ENCODE results near the gene YPEL1. TPM values are rescaled to one million over a fixed set of nuclear protein-coding genes. Genes with fewer than 3 reads are reported as not detected.
"Not testable (repeated sequence)": the region's sequence is repeated elsewhere in the genome, so short reads cannot be mapped to it uniquely, and the experiment has no call there.

YPEL1 gene
- total RNA-seq, 4 donors from 2014 or later: 1.5 to 5.1 (median 2.4) TPM

- no peak overlapping the region for H3K27ac ChIP-seq
- H3K27me3 ChIP-seq: no peaks in the 10 kb centered on the region
- 89% methylated on average over 12 of the region's 12 CpGs for WGBS
- DNase-seq (ENCODE audit: low spot score in 2 of 2): no peak
- no peaks in the 10 kb centered on the region for H3K9me3 ChIP-seq
- no peak for TF ChIP-seq EP300 (IDR thresholded peaks at IDR 0.05)
- no peak for TF ChIP-seq POLR2A (IDR thresholded peaks at IDR 0.05)
- TF ChIP-seq CTCF (IDR thresholded peaks at IDR 0.05): no peak
- TF ChIP-seq POLR2AphosphoS5 (IDR thresholded peaks at IDR 0.05): no peak
- no peaks in the 10 kb centered on the region for H3K4me1 ChIP-seq
- no peak overlapping the region for H3K4me3 ChIP-seq
- no peaks in the 10 kb centered on the region for H3K36me3 ChIP-seq
Measured at GRCh38 chr22:21728270-21728669, 7.3 kb downstream of the YPEL1 start.

- no peaks in the 10 kb centered on the region for H3K27me3 ChIP-seq
- H3K4me3 ChIP-seq: no peak overlapping the region
- H3K9me3 ChIP-seq: no peaks in the 10 kb centered on the region
- 93% methylated on average over 10 of the region's 10 CpGs for WGBS
- no peaks in the 10 kb centered on the region for H3K36me3 ChIP-seq
- no peak overlapping the region for H3K27ac ChIP-seq
- DNase-seq (ENCODE audit: low spot score in 2 of 2): no peak
- no peaks in the 10 kb centered on the region for H3K4me1 ChIP-seq
- TF ChIP-seq POLR2A (IDR thresholded peaks at IDR 0.05) (no peak), EP300 (IDR thresholded peaks at IDR 0.05) (no peak), POLR2AphosphoS5 (IDR thresholded peaks at IDR 0.05) (no peak), CTCF (IDR thresholded peaks at IDR 0.05) (no peak)
Measured at GRCh38 chr22:21727768-21728167, 7.8 kb downstream of the YPEL1 start.

GRCh38 chr22:21727159-21727558 lies 8.4 kb downstream of the YPEL1 start:
- Histone ChIP-seq H3K4me1 (no peaks in the 10 kb centered on the region), H3K36me3 (no peaks in the 10 kb centered on the region), H3K4me3 (no peak overlapping the region), H3K27ac (no peak overlapping the region), H3K9me3 (no peaks in the 10 kb centered on the region), H3K27me3 (no peaks in the 10 kb centered on the region)
- DNase-seq (ENCODE audit: low spot score in 2 of 2): no peak
- no peak for TF ChIP-seq POLR2A (IDR thresholded peaks at IDR 0.05)
- TF ChIP-seq CTCF (IDR thresholded peaks at IDR 0.05): no peak
- TF ChIP-seq POLR2AphosphoS5 (IDR thresholded peaks at IDR 0.05): no peak
- TF ChIP-seq EP300 (IDR thresholded peaks at IDR 0.05): no peak
- 77% methylated on average over 4 of the region's 4 CpGs for WGBS

GRCh38 chr22:21726650-21727049 lies 8.9 kb downstream of the YPEL1 start:
- Histone ChIP-seq H3K4me1 (no peaks in the 10 kb centered on the region), H3K27me3 (no peaks in the 10 kb centered on the region), H3K4me3 (no peak overlapping the region), H3K36me3 (no peaks in the 10 kb centered on the region), H3K27ac (no peak overlapping the region), H3K9me3 (no peaks in the 10 kb centered on the region)
- TF ChIP-seq POLR2AphosphoS5 (IDR thresholded peaks at IDR 0.05): no peak
- TF ChIP-seq POLR2A (IDR thresholded peaks at IDR 0.05): no peak
- no peak for TF ChIP-seq EP300 (IDR thresholded peaks at IDR 0.05)
- no peak for TF ChIP-seq CTCF (IDR thresholded peaks at IDR 0.05)
- WGBS: 100% methylated on average over 1 of the region's 5 CpGs
- no peak for DNase-seq (ENCODE audit: low spot score in 2 of 2)

GRCh38 chr22:21725956-21726649 lies 9.5 kb downstream of the YPEL1 start:
- H3K36me3 ChIP-seq: no peaks in the 10 kb centered on the region
- H3K27me3 ChIP-seq: no peaks in the 10 kb centered on the region
- no peaks in the 10 kb centered on the region for H3K9me3 ChIP-seq
- no peak for TF ChIP-seq POLR2AphosphoS5 (IDR thresholded peaks at IDR 0.05)
- TF ChIP-seq EP300 (IDR thresholded peaks at IDR 0.05): no peak
- TF ChIP-seq POLR2A (IDR thresholded peaks at IDR 0.05): no peak
- TF ChIP-seq CTCF (IDR thresholded peaks at IDR 0.05): no peak
- DNase-seq (ENCODE audit: low spot score in 2 of 2): no peak
- H3K27ac ChIP-seq: no peak overlapping the region
- WGBS: 86% methylated on average over 16 of the region's 19 CpGs
- no peaks in the 10 kb centered on the region for H3K4me1 ChIP-seq
- H3K4me3 ChIP-seq: no peak overlapping the region

GRCh38 chr22:21724496-21724895 lies 11.1 kb downstream of the YPEL1 start:
- not testable (repeated sequence) for H3K27me3 ChIP-seq; H3K4me3 ChIP-seq; DNase-seq (ENCODE audit: low spot score in 2 of 2); H3K9me3 ChIP-seq; H3K36me3 ChIP-seq; H3K4me1 ChIP-seq; H3K27ac ChIP-seq
- 96% methylated on average over 3 of the region's 3 CpGs for WGBS

- DNase-seq (ENCODE audit: low spot score in 2 of 2); H3K36me3 ChIP-seq; H3K4me3 ChIP-seq; H3K9me3 ChIP-seq; H3K27me3 ChIP-seq; H3K4me1 ChIP-seq; H3K27ac ChIP-seq: not testable (repeated sequence)
- WGBS: 95% methylated on average over 15 of the region's 15 CpGs
Measured at GRCh38 chr22:21721195-21721852, 14.3 kb downstream of the YPEL1 start.

Data from suprapubic skin (tissue), 4 donors.